Endothelial cell of umbilical vein (primary cell): Measurements from ENCODE around the gene CCDC138. TPM values are rescaled to one million over a fixed set of nuclear protein-coding genes. Genes with fewer than 3 reads are reported as not detected.

ENCODE experiments used
- BruUV-seq: library from RNA; stranded (reverse); fragments of 400-500 nt; replicated peaks from 2 replicates; lab custom pipeline; 2021; lab: Mats Ljungman, UMichigan
- CTCF ChIA-PET: fragments of 300-600, 350-600 bp; sonication (Branson Sonifier 250); formaldehyde crosslinking; loops from one replicate; lab custom pipeline; 2021; ENCODE audit warnings: antibody characterized with exemption, inconsistent platforms; lab: Charles Lee
- POLR2A ChIA-PET: fragments of 300-600, 350-600 bp; sonication (Branson Sonifier 250); formaldehyde crosslinking; loops from one replicate; lab custom pipeline; 2021; ENCODE audit warnings: antibody characterized with exemption, inconsistent platforms; lab: Charles Lee
- DNase-seq: peaks from one replicate; pipeline ENCODE4 v3.0.0-alpha.2; 2011; ENCODE audit warnings: low read depth, low spot score
- FAIRE-seq: peaks from 2 replicates; lab custom pipeline; 2011; peaks lifted over from hg19 to GRCh38; lab: Jason Lieb, UNC
- H2AFZ ChIP-seq: 2 replicates; pipeline ENCODE4 v1.6.0; 2012; ENCODE audit warnings: low read depth, low read length, control low read depth, inconsistent platforms
- H3K27ac ChIP-seq: 2 replicates; pipeline ENCODE4 v1.5.1; 2011; ENCODE audit warnings: low read depth, mild to moderate bottlenecking, control low read depth, low read length, moderate library complexity; ENCODE audit not compliant: insufficient read depth
- H3K27me3 ChIP-seq, 2 experiments: 2 replicates each; pipeline versions ENCODE4 v1.6.0 to v1.6.1; 2011; ENCODE audit warnings: low read length in 2 of 2, mixed read lengths in 1 of 2; ENCODE audit not compliant: control insufficient read depth in 2 of 2, insufficient read depth in 2 of 2
- H3K36me3 ChIP-seq, 2 experiments: 2 replicates in 1 of 2; 3 replicates in 1 of 2; pipeline ENCODE4 v1.5.1; 2011; ENCODE audit warnings: low read length in 2 of 2, mild to moderate bottlenecking in 1 of 2, moderate library complexity in 1 of 2; ENCODE audit not compliant: control insufficient read depth in 2 of 2, insufficient read depth in 2 of 2; ENCODE audit errors: extremely low read depth in 1 of 2
- H3K4me1 ChIP-seq: 3 replicates; pipeline ENCODE4 v1.5.1; 2011; ENCODE audit warnings: mild to moderate bottlenecking, low read length; ENCODE audit not compliant: control insufficient read depth, insufficient read depth; ENCODE audit errors: extremely low read depth
- H3K4me2 ChIP-seq: 2 replicates; pipeline ENCODE4 v1.6.1; 2011; ENCODE audit warnings: low read length, control low read depth, mixed read lengths; ENCODE audit not compliant: insufficient read depth
- H3K4me3 ChIP-seq, 3 experiments: fragments of 200-600 bp in 1 of 3; sonication (generic), shearing (Covaris generic) in 1 of 3; replicated peaks in 1 of 3; 2 replicates each; pipeline ENCODE4 v1.5.1; 2011 to 2016; ENCODE audit warnings: control low read depth in 3 of 3, low read length in 3 of 3, mild to moderate bottlenecking in 2 of 3, inconsistent platforms in 1 of 3, low read depth in 1 of 3, moderate library complexity in 1 of 3; ENCODE audit not compliant: insufficient read depth in 1 of 3
- H3K79me2 ChIP-seq: 2 replicates; pipeline ENCODE4 v1.6.0; 2012; ENCODE audit warnings: low read length, inconsistent platforms; ENCODE audit not compliant: control insufficient read depth, insufficient read depth
- H3K9ac ChIP-seq: replicated peaks from 2 replicates; pipeline ENCODE3; 2011; ENCODE audit warnings: low read length, control low read depth; ENCODE audit not compliant: insufficient read depth; ENCODE audit errors: extremely low read depth
- H3K9me1 ChIP-seq: replicated peaks from 3 replicates; pipeline ENCODE4 v1.6.0; 2011; ENCODE audit warnings: mild to moderate bottlenecking, low read length; ENCODE audit not compliant: control insufficient read depth, insufficient read depth; ENCODE audit errors: extremely low read depth
- H3K9me3 ChIP-seq: replicated peaks from 2 replicates; pipeline ENCODE4 v1.5.1; 2012; ENCODE audit warnings: low read length, inconsistent platforms; ENCODE audit not compliant: control insufficient read depth, insufficient read depth
- H4K20me1 ChIP-seq: replicated peaks from 2 replicates; pipeline ENCODE3; 2011; ENCODE audit warnings: mild to moderate bottlenecking, low read length; ENCODE audit not compliant: control insufficient read depth, insufficient read depth; ENCODE audit errors: extremely low read depth
- EZH2 ChIP-seq: IDR thresholded peaks from 2 replicates; pipeline ENCODE4 v1.6.1; 2012; ENCODE audit warnings: borderline replicate concordance, low read depth, mild to moderate bottlenecking, moderate library complexity, low read length, inconsistent platforms; ENCODE audit not compliant: severe bottlenecking
- FOS ChIP-seq: IDR thresholded peaks from 2 replicates; pipeline ENCODE4 v1.6.1; 2011; ENCODE audit warnings: mild to moderate bottlenecking, low read length, moderate library complexity, borderline replicate concordance; ENCODE audit not compliant: insufficient read depth
- GATA2 ChIP-seq: IDR thresholded peaks from 2 replicates; pipeline ENCODE4 v1.7.0; 2011; ENCODE audit warnings: low read depth, mild to moderate bottlenecking, moderate library complexity, mixed read lengths, low read length; ENCODE audit not compliant: insufficient read length, insufficient read depth
- JUN ChIP-seq: IDR thresholded peaks from 2 replicates; pipeline ENCODE4 v1.6.1; 2011; ENCODE audit warnings: borderline replicate concordance, low read depth; ENCODE audit not compliant: insufficient read length, insufficient read depth
- MAX ChIP-seq: IDR thresholded peaks from 2 replicates; pipeline ENCODE4 v1.6.1; 2011; ENCODE audit not compliant: insufficient read depth, insufficient read length
- MYC ChIP-seq: IDR thresholded peaks from one replicate; pipeline ENCODE4 v1.6.1; 2011; ENCODE audit warnings: mild to moderate bottlenecking, low read depth, low read length
- POLR2A ChIP-seq: IDR thresholded peaks from 2 replicates; pipeline ENCODE4 v1.6.1; 2012; ENCODE audit warnings: low read depth, mild to moderate bottlenecking, control low read depth, low read length
- POLR2AphosphoS5 ChIP-seq: IDR thresholded peaks from 2 replicates; pipeline ENCODE4 v1.6.1; 2012; ENCODE audit warnings: low read depth, mild to moderate bottlenecking, control low read depth, low read length, moderate library complexity; ENCODE audit not compliant: insufficient read depth
- dilution Hi-C: fragments of 300-500 bp; cut with MboI; formaldehyde crosslinking; loops from one replicate; pipeline ENCODE4 v1.15.0; 2019; ENCODE audit warnings: low sequenced_read_pairs; ENCODE audit not compliant: extremely low pct_ligation_motif_present
- intact Hi-C: fragments of 100-400 bp; cut with micrococcal nuclease; formaldehyde crosslinking; loops from one replicate; pipeline ENCODE4 v1.10.0; 2022
- polyA plus RNA-seq, 4 experiments: library from polyadenylated mRNA; depleted of rRNA in 3 of 4; stranded (reverse) in 3 of 4; unstranded in 1 of 4; fragments of >200 nt; gene quantifications; 2 replicates each; pipeline versions ENCODE4 v1.2.1 to v1.2.3, GENCODE V29; 2011 to 2012; ENCODE audit warnings: missing spikeins in 1 of 4
- total RNA-seq: library from RNA; stranded (reverse); gene quantifications from 2 replicates; pipeline ENCODE4 v1.2.3, GENCODE V29; 2021
- TF ChIP-seq, protein P1 (sequence below), 2 donors: IDR thresholded peaks; 1 replicate in 1 of 2; 2 replicates in 1 of 2; pipeline ENCODE4 v1.5.1; 2011; ENCODE audit warnings: low read length in 2 of 2, mild to moderate bottlenecking in 2 of 2, moderate library complexity in 2 of 2, control low read depth in 1 of 2, inconsistent platforms in 1 of 2, low read depth in 1 of 2; ENCODE audit not compliant: insufficient read depth in 1 of 2; ENCODE audit errors: extremely low read depth in 1 of 2

The CCDC138 gene
- total and polyA plus RNA-seq, 2 donors (not counting 3 experiments of a cell fraction or from before 2014, with no cell fraction given) = 1.5 to 10.8 TPM

DNA sequence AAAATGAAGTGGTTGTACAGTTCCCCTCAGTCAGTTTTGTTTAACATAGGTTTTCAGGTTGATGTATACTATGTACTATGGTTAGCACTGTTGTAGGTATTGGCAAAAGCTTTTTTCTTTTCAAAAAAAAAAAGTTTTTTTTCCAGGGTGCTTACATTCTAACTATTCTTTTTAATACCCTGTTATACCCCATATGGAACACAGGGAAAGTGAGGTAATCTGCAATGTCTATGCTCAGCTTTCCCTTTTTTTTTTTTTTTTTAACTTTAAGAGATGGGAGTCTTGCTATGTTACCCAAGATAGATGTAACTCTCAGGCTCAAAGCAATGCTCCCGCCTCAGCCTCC, 590 bp upstream of the CCDC138 start:
- Histone ChIP-seq H3K9ac (peak overlapping the region; percentile 41), H3K9me1 (no peaks in the 10 kb centered on the region), H3K79me2 (peaks cover 9% of the 10 kb centered on the region), H3K4me1 (peaks cover 12% of the 10 kb centered on the region), H4K20me1 (no peaks in the 10 kb centered on the region), H3K27me3 (no peaks in the 10 kb centered on the region), H3K9me3 (no peaks in the 10 kb centered on the region), H3K27ac (peak overlapping the region; percentile 40), H3K4me2 (peak overlapping the region; percentile 85), H3K4me3 (peak overlapping the region; percentile 62 to 70 (median 68)), H2AFZ (no peak overlapping the region), H3K36me3 (peaks cover 6 to 16% of the 10 kb centered on the region in 2 experiments)
- dilution Hi-C loops (no loop called here), intact Hi-C loops (no loop called here)
- no peak for TF ChIP-seq MYC
- no peak for TF ChIP-seq EZH2
- FAIRE-seq = no peak
- POLR2A ChIA-PET = interaction anchor here (0.7 kb wide), 1 partner anchor 1876 kb away, joined by 5 read pairs; no protein-coding TSS in a partner anchor
- BruUV-seq = no TSS peak
- CTCF ChIA-PET = interaction anchor here (1.3 kb wide), 1 partner anchor 10 kb away, joined by 5 read pairs; no protein-coding TSS in a partner anchor
- no peak for DNase-seq

DNA sequence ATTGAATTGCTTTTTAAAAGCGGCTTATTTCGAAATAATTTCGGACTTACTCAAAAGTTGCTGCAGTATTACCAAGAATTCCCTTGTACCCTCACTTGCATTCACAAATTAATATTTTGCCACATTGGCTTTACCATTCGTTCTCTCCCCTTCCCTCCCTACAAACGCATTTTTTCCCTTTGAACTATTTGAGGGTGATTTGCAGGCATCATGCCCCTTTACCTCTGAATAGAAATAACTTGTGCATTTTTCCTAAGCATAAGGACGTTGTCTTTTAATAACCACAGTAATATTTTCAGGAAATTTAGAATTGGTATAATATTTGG, 608 bp downstream of the CCDC138 start:
- Histone ChIP-seq H3K9me1 (no peaks in the 10 kb centered on the region), H3K4me3 (peak overlapping the region; percentile 68 to 82 (median 70)), H3K36me3 (peaks cover 6 to 17% of the 10 kb centered on the region in 2 experiments), H4K20me1 (no peaks in the 10 kb centered on the region), H3K9me3 (no peaks in the 10 kb centered on the region), H3K4me2 (peak overlapping the region; percentile 84), H2AFZ (no peak overlapping the region), H3K4me1 (peaks cover 12% of the 10 kb centered on the region), H3K79me2 (peaks cover 9% of the 10 kb centered on the region), H3K27me3 (no peaks in the 10 kb centered on the region), H3K9ac (peak overlapping the region; percentile 69), H3K27ac (peak overlapping the region; percentile 47)
- ChIA-PET POLR2A (no interaction called here), CTCF (no interaction called here)
- TSS peak; percentile 31 for BruUV-seq
- dilution Hi-C loops = no loop called here
- DNase-seq (no peak), FAIRE-seq (no peak)
- intact Hi-C loops = no loop called here
- TF ChIP-seq FOS (no peak), POLR2A (no peak), JUN (no peak), POLR2AphosphoS5 (no peak), MYC (no peak), EZH2 (no peak), GATA2 (no peak), MAX (no peak)
- TF ChIP-seq, protein P1, sequence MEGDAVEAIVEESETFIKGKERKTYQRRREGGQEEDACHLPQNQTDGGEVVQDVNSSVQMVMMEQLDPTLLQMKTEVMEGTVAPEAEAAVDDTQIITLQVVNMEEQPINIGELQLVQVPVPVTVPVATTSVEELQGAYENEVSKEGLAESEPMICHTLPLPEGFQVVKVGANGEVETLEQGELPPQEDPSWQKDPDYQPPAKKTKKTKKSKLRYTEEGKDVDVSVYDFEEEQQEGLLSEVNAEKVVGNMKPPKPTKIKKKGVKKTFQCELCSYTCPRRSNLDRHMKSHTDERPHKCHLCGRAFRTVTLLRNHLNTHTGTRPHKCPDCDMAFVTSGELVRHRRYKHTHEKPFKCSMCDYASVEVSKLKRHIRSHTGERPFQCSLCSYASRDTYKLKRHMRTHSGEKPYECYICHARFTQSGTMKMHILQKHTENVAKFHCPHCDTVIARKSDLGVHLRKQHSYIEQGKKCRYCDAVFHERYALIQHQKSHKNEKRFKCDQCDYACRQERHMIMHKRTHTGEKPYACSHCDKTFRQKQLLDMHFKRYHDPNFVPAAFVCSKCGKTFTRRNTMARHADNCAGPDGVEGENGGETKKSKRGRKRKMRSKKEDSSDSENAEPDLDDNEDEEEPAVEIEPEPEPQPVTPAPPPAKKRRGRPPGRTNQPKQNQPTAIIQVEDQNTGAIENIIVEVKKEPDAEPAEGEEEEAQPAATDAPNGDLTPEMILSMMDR (IDR thresholded peaks at IDR 0.05; ENCODE audit: extremely low read depth in 1 of 2, insufficient read depth in 1 of 2, low read depth in 1 of 2, low read length in 2 of 2) = no peak
